Endothelial cell of umbilical vein (primary cell): Measurements from ENCODE around the gene NEK2. TPM values are rescaled to one million over a fixed set of nuclear protein-coding genes. Genes with fewer than 3 reads are reported as not detected.

Experiments
- BruUV-seq: library from RNA; stranded (reverse); fragments of 400-500 nt; replicated peaks from 2 replicates; lab custom pipeline; 2021; lab: Mats Ljungman, UMichigan
- CTCF ChIA-PET: fragments of 300-600, 350-600 bp; sonication (Branson Sonifier 250); formaldehyde crosslinking; loops from one replicate; lab custom pipeline; 2021; ENCODE audit warnings: antibody characterized with exemption, inconsistent platforms; lab: Charles Lee
- POLR2A ChIA-PET: fragments of 300-600, 350-600 bp; sonication (Branson Sonifier 250); formaldehyde crosslinking; loops from one replicate; lab custom pipeline; 2021; ENCODE audit warnings: antibody characterized with exemption, inconsistent platforms; lab: Charles Lee
- DNase-seq: peaks from one replicate; pipeline ENCODE4 v3.0.0-alpha.2; 2011; ENCODE audit warnings: low read depth, low spot score
- FAIRE-seq: peaks from 2 replicates; lab custom pipeline; 2011; peaks lifted over from hg19 to GRCh38; lab: Jason Lieb, UNC
- H2AFZ ChIP-seq: 2 replicates; pipeline ENCODE4 v1.6.0; 2012; ENCODE audit warnings: low read depth, low read length, control low read depth, inconsistent platforms
- H3K27ac ChIP-seq: 2 replicates; pipeline ENCODE4 v1.5.1; 2011; ENCODE audit warnings: low read depth, mild to moderate bottlenecking, control low read depth, low read length, moderate library complexity; ENCODE audit not compliant: insufficient read depth
- H3K27me3 ChIP-seq, 2 experiments: 2 replicates each; pipeline versions ENCODE4 v1.6.0 to v1.6.1; 2011; ENCODE audit warnings: low read length in 2 of 2, mixed read lengths in 1 of 2; ENCODE audit not compliant: control insufficient read depth in 2 of 2, insufficient read depth in 2 of 2
- H3K36me3 ChIP-seq, 2 experiments: 2 replicates in 1 of 2; 3 replicates in 1 of 2; pipeline ENCODE4 v1.5.1; 2011; ENCODE audit warnings: low read length in 2 of 2, mild to moderate bottlenecking in 1 of 2, moderate library complexity in 1 of 2; ENCODE audit not compliant: control insufficient read depth in 2 of 2, insufficient read depth in 2 of 2; ENCODE audit errors: extremely low read depth in 1 of 2
- H3K4me1 ChIP-seq: 3 replicates; pipeline ENCODE4 v1.5.1; 2011; ENCODE audit warnings: mild to moderate bottlenecking, low read length; ENCODE audit not compliant: control insufficient read depth, insufficient read depth; ENCODE audit errors: extremely low read depth
- H3K4me2 ChIP-seq: 2 replicates; pipeline ENCODE4 v1.6.1; 2011; ENCODE audit warnings: low read length, control low read depth, mixed read lengths; ENCODE audit not compliant: insufficient read depth
- H3K4me3 ChIP-seq, 3 experiments: fragments of 200-600 bp in 1 of 3; sonication (generic), shearing (Covaris generic) in 1 of 3; replicated peaks in 1 of 3; 2 replicates each; pipeline ENCODE4 v1.5.1; 2011 to 2016; ENCODE audit warnings: control low read depth in 3 of 3, low read length in 3 of 3, mild to moderate bottlenecking in 2 of 3, inconsistent platforms in 1 of 3, low read depth in 1 of 3, moderate library complexity in 1 of 3; ENCODE audit not compliant: insufficient read depth in 1 of 3
- H3K79me2 ChIP-seq: 2 replicates; pipeline ENCODE4 v1.6.0; 2012; ENCODE audit warnings: low read length, inconsistent platforms; ENCODE audit not compliant: control insufficient read depth, insufficient read depth
- H3K9ac ChIP-seq: replicated peaks from 2 replicates; pipeline ENCODE3; 2011; ENCODE audit warnings: low read length, control low read depth; ENCODE audit not compliant: insufficient read depth; ENCODE audit errors: extremely low read depth
- H3K9me1 ChIP-seq: replicated peaks from 3 replicates; pipeline ENCODE4 v1.6.0; 2011; ENCODE audit warnings: mild to moderate bottlenecking, low read length; ENCODE audit not compliant: control insufficient read depth, insufficient read depth; ENCODE audit errors: extremely low read depth
- H3K9me3 ChIP-seq: replicated peaks from 2 replicates; pipeline ENCODE4 v1.5.1; 2012; ENCODE audit warnings: low read length, inconsistent platforms; ENCODE audit not compliant: control insufficient read depth, insufficient read depth
- H4K20me1 ChIP-seq: replicated peaks from 2 replicates; pipeline ENCODE3; 2011; ENCODE audit warnings: mild to moderate bottlenecking, low read length; ENCODE audit not compliant: control insufficient read depth, insufficient read depth; ENCODE audit errors: extremely low read depth
- CTCF ChIP-seq, 2 donors: IDR thresholded peaks; 1 replicate in 1 of 2; 2 replicates in 1 of 2; pipeline ENCODE4 v1.5.1; 2011; ENCODE audit warnings: low read length in 2 of 2, mild to moderate bottlenecking in 2 of 2, moderate library complexity in 2 of 2, control low read depth in 1 of 2, inconsistent platforms in 1 of 2, low read depth in 1 of 2; ENCODE audit not compliant: insufficient read depth in 1 of 2; ENCODE audit errors: extremely low read depth in 1 of 2
- EZH2 ChIP-seq: IDR thresholded peaks from 2 replicates; pipeline ENCODE4 v1.6.1; 2012; ENCODE audit warnings: borderline replicate concordance, low read depth, mild to moderate bottlenecking, moderate library complexity, low read length, inconsistent platforms; ENCODE audit not compliant: severe bottlenecking
- FOS ChIP-seq: IDR thresholded peaks from 2 replicates; pipeline ENCODE4 v1.6.1; 2011; ENCODE audit warnings: mild to moderate bottlenecking, low read length, moderate library complexity, borderline replicate concordance; ENCODE audit not compliant: insufficient read depth
- GATA2 ChIP-seq: IDR thresholded peaks from 2 replicates; pipeline ENCODE4 v1.7.0; 2011; ENCODE audit warnings: low read depth, mild to moderate bottlenecking, moderate library complexity, mixed read lengths, low read length; ENCODE audit not compliant: insufficient read length, insufficient read depth
- JUN ChIP-seq: IDR thresholded peaks from 2 replicates; pipeline ENCODE4 v1.6.1; 2011; ENCODE audit warnings: borderline replicate concordance, low read depth; ENCODE audit not compliant: insufficient read length, insufficient read depth
- MYC ChIP-seq: IDR thresholded peaks from one replicate; pipeline ENCODE4 v1.6.1; 2011; ENCODE audit warnings: mild to moderate bottlenecking, low read depth, low read length
- POLR2A ChIP-seq: IDR thresholded peaks from 2 replicates; pipeline ENCODE4 v1.6.1; 2012; ENCODE audit warnings: low read depth, mild to moderate bottlenecking, control low read depth, low read length
- POLR2AphosphoS5 ChIP-seq: IDR thresholded peaks from 2 replicates; pipeline ENCODE4 v1.6.1; 2012; ENCODE audit warnings: low read depth, mild to moderate bottlenecking, control low read depth, low read length, moderate library complexity; ENCODE audit not compliant: insufficient read depth
- dilution Hi-C: fragments of 300-500 bp; cut with MboI; formaldehyde crosslinking; loops from one replicate; pipeline ENCODE4 v1.15.0; 2019; ENCODE audit warnings: low sequenced_read_pairs; ENCODE audit not compliant: extremely low pct_ligation_motif_present
- intact Hi-C: fragments of 100-400 bp; cut with micrococcal nuclease; formaldehyde crosslinking; loops from one replicate; pipeline ENCODE4 v1.10.0; 2022
- polyA plus RNA-seq, 4 experiments: library from polyadenylated mRNA; depleted of rRNA in 3 of 4; stranded (reverse) in 3 of 4; unstranded in 1 of 4; fragments of >200 nt; gene quantifications; 2 replicates each; pipeline versions ENCODE4 v1.2.1 to v1.2.3, GENCODE V29; 2011 to 2012; ENCODE audit warnings: missing spikeins in 1 of 4
- total RNA-seq: library from RNA; stranded (reverse); gene quantifications from 2 replicates; pipeline ENCODE4 v1.2.3, GENCODE V29; 2021
- TF ChIP-seq, protein P1 (sequence below): IDR thresholded peaks from 2 replicates; pipeline ENCODE4 v1.6.1; 2011; ENCODE audit not compliant: insufficient read depth, insufficient read length

Gene NEK2
- total and polyA plus RNA-seq, 2 donors (not counting 3 experiments of a cell fraction or from before 2014, with no cell fraction given), result 6.6 to 19.0 TPM

GRCh38 chr1:211680752-211681327 is 5.4 kb upstream of the NEK2 start:
- CTCF ChIA-PET, result interaction anchor here (0.6 to 5.8 kb wide), 78 partner anchors 9 to 1314 kb away, joined by 3 to 198 read pairs (median 4); partner anchors contain the start of genes DTL and INTS7
- dilution Hi-C loops, result no loop called here
- no peak overlapping the region for H3K27ac ChIP-seq
- intact Hi-C loops, result loop anchor here (1.0 to 5.0 kb wide), 7 partner anchors 149 to 775 kb away; partner anchors contain the start of genes DTL, INTS7, LPGAT1 and PPP2R5A
- TF ChIP-seq POLR2A (no peak), CTCF (IDR thresholded peaks at IDR 0.05; ENCODE audit: extremely low read depth in 1 of 2, insufficient read depth in 1 of 2, low read depth in 1 of 2, low read length in 2 of 2) (peak; percentile 59 to 66)
- peak overlapping the region; percentile 90 for H2AFZ ChIP-seq
- H3K9me1 ChIP-seq, result no peaks in the 10 kb centered on the region
- POLR2A ChIA-PET, result interaction anchor here (0.6 to 1.3 kb wide), 3 partner anchors 102 to 777 kb away, joined by 3 to 4 read pairs (median 3); partner anchors contain the start of genes DTL, INTS7 and SLC30A1
- BruUV-seq, result no TSS peak
- FAIRE-seq (peak; percentile 92), DNase-seq (peak; percentile 86)
- no peak overlapping the region for H3K4me3 ChIP-seq
- no peak overlapping the region for H3K4me2 ChIP-seq
- no peaks in the 10 kb centered on the region for H3K79me2 ChIP-seq
- no peaks in the 10 kb centered on the region for H4K20me1 ChIP-seq
- H3K9ac ChIP-seq, result no peak overlapping the region
- H3K9me3 ChIP-seq, result no peaks in the 10 kb centered on the region
- peaks cover 0 to 2% of the 10 kb centered on the region in 2 experiments for H3K27me3 ChIP-seq
- H3K36me3 ChIP-seq, result no peaks in the 10 kb centered on the region
- H3K4me1 ChIP-seq, result peaks cover 3% of the 10 kb centered on the region

DNA sequence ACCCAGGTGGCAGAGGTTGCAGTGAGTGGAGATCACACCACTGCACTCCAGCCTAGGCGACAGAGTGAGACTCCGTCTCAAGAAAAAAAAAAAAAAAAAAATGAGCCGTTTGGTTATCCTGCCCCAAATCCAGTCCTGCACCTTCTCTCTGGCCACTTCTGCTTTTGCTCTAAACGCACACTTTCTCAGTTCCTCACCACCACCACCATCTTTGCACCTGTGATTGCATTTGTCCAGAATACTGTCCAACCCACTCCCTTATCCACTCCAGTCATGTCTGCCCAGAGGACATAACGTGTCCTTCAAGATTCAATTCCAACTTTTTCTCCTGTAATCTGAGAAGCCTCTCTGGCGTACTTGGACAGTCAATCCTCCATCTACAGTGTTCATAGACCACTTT is 2.2 kb upstream of the NEK2 start:
- Histone ChIP-seq H3K27ac (no peak overlapping the region), H3K79me2 (peaks cover 11% of the 10 kb centered on the region), H3K4me3 (no peak overlapping the region), H3K9ac (no peak overlapping the region), H3K27me3 (no peaks in the 10 kb centered on the region), H3K9me3 (no peaks in the 10 kb centered on the region), H2AFZ (no peak overlapping the region), H3K4me1 (peaks cover 16% of the 10 kb centered on the region), H3K4me2 (no peak overlapping the region), H3K36me3 (no peaks in the 10 kb centered on the region), H4K20me1 (no peaks in the 10 kb centered on the region), H3K9me1 (no peaks in the 10 kb centered on the region)
- BruUV-seq, result no TSS peak
- ChIA-PET CTCF (interaction anchor here (0.7 to 5.8 kb wide), 3 partner anchors 106 to 778 kb away, joined by 3 to 148 read pairs (median 11); partner anchors contain the start of genes DTL and INTS7), POLR2A (no interaction called here)
- intact Hi-C loops, result no loop called here
- DNase-seq (no peak), FAIRE-seq (no peak)
- TF ChIP-seq FOS (no peak), MYC (no peak), POLR2AphosphoS5 (no peak), EZH2 (no peak), POLR2A (no peak), GATA2 (no peak), CTCF (IDR thresholded peaks at IDR 0.05; ENCODE audit: extremely low read depth in 1 of 2, insufficient read depth in 1 of 2, low read depth in 1 of 2, low read length in 2 of 2) (no peak), JUN (no peak)
- TF ChIP-seq, protein P1, sequence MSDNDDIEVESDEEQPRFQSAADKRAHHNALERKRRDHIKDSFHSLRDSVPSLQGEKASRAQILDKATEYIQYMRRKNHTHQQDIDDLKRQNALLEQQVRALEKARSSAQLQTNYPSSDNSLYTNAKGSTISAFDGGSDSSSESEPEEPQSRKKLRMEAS, result no peak
- dilution Hi-C loops, result no loop called here
